ENCODE results near the gene ANKRD22. TPM values are rescaled to one million over a fixed set of nuclear protein-coding genes. Genes with fewer than 3 reads are reported as not detected.

ANKRD22 gene
- total and polyA plus RNA-seq, 2 donors (not counting 1 experiment from before 2014, with no cell fraction given): 0.09 TPM; not detected in 1

GRCh38 chr10:88813200-88813599 is 38.4 kb downstream of the ANKRD22 start:
- POLR2A ChIA-PET: no interaction called here
- DNase-seq (no peak), ATAC-seq (ENCODE audit: low read depth) (no peak)
- H3K27me3 Mint-ChIP-seq: peaks cover 13% of the 10 kb centered on the region
- no peak for TF ChIP-seq EZH2 (IDR thresholded peaks at IDR 0.05; ENCODE audit: borderline replicate concordance, insufficient read depth, low read depth, low read length, poor library complexity, severe bottlenecking)
- TF ChIP-seq, protein P1, sequence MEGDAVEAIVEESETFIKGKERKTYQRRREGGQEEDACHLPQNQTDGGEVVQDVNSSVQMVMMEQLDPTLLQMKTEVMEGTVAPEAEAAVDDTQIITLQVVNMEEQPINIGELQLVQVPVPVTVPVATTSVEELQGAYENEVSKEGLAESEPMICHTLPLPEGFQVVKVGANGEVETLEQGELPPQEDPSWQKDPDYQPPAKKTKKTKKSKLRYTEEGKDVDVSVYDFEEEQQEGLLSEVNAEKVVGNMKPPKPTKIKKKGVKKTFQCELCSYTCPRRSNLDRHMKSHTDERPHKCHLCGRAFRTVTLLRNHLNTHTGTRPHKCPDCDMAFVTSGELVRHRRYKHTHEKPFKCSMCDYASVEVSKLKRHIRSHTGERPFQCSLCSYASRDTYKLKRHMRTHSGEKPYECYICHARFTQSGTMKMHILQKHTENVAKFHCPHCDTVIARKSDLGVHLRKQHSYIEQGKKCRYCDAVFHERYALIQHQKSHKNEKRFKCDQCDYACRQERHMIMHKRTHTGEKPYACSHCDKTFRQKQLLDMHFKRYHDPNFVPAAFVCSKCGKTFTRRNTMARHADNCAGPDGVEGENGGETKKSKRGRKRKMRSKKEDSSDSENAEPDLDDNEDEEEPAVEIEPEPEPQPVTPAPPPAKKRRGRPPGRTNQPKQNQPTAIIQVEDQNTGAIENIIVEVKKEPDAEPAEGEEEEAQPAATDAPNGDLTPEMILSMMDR (IDR thresholded peaks at IDR 0.05): no peak
- H3K9me3 Mint-ChIP-seq (ENCODE audit: insufficient read depth): no peaks in the 10 kb centered on the region
- WGBS (ENCODE audit: insufficient coverage): 88% methylated on average over 1 of the region's 6 CpGs
- Histone ChIP-seq H3K36me3 (replicated peaks in 1 of 2; ENCODE audit: control extremely low read depth in 1 of 2, control insufficient read depth in 1 of 2, extremely low read depth in 1 of 2, insufficient read depth in 2 of 2, low read length in 1 of 2) (no peaks in the 10 kb centered on the region), H3K9me3 (ENCODE audit: control extremely low read depth in 1 of 3, control insufficient read depth in 2 of 3, insufficient read depth in 1 of 3, low read length in 2 of 3) (no peaks in the 10 kb centered on the region), H3K4me2 (replicated peaks; ENCODE audit: low read depth, low read length, poor library complexity, severe bottlenecking) (no peak overlapping the region), H3K27me3 (replicated peaks in 1 of 4; ENCODE audit: control extremely low read depth in 1 of 4, control insufficient read depth in 3 of 4, insufficient read depth in 4 of 4, low read length in 3 of 4) (no peaks in the 10 kb centered on the region), H3K27ac (ENCODE audit: low read length in 2 of 2) (no peak overlapping the region), H2AFZ (ENCODE audit: insufficient read depth, low read depth, low read length, poor library complexity, severe bottlenecking) (no peak overlapping the region), H3K79me2 (ENCODE audit: control insufficient read depth, insufficient read depth, low read length) (no peaks in the 10 kb centered on the region), H3K4me1 (ENCODE audit: control insufficient read depth in 2 of 2, insufficient read depth in 2 of 2, low read length in 2 of 2) (no peaks in the 10 kb centered on the region), H3K9ac (ENCODE audit: low read length) (no peak overlapping the region), H4K20me1 (ENCODE audit: control insufficient read depth, insufficient read depth, low read length, poor library complexity, severe bottlenecking) (no peaks in the 10 kb centered on the region), H3K4me3 (ENCODE audit: control extremely low read depth in 1 of 5, extremely low read depth in 1 of 5, insufficient read depth in 1 of 5, low read depth in 2 of 5, low read length in 4 of 5) (no peak overlapping the region)
- intact Hi-C loops (cut with micrococcal nuclease): no loop called here
- CTCF ChIA-PET: interaction anchor here (1.0 to 1.5 kb wide), 3 partner anchors 10 to 122 kb away, joined by 3 to 8 read pairs (median 3); no protein-coding TSS in a partner anchor
- H3K27ac Mint-ChIP-seq: no peak overlapping the region
- H3K4me1 Mint-ChIP-seq: no peaks in the 10 kb centered on the region
- no peak overlapping the region for H3K4me3 Mint-ChIP-seq

DNA sequence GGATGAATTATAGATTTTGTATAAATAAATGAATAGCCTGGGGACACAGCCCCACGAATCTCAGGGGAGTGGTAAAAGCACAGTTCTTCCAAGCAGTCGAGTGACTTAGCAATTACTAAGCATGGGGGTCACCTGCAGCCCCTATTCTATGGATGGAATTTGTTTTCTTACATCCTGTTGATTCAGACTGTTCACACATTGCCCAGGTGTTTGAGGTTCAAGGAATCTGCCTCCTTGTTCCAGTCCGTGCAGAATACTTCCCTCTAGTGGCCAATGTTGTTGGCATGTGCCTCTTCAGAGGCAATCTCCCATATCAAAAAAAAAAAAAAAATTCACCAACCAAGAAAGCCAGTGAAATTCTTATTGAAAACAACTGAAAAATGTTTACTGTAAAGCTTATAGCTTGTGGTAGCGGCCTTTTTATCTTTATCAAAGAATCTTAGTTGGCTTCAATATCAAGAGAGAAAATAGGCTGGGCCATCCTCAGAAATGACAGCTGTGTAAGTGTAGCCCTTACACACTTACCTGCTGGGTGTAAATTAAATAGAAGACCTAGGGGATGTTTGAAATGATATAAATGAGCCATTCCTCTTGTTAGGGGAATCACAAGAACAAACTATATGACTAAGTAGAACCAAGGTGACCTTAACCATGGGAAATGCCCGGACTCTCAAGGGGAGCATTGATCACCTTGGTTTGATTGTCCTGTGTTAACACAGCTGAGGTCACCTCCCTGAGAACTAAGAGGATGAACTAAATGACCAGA is 41.3 kb downstream of the ANKRD22 start:
- H3K27me3 ChIP-seq (replicated peaks in 1 of 4; ENCODE audit: control extremely low read depth in 1 of 4, control insufficient read depth in 3 of 4, insufficient read depth in 4 of 4, low read length in 3 of 4): no peaks in the 10 kb centered on the region
- H3K9me3 Mint-ChIP-seq (ENCODE audit: insufficient read depth): no peaks in the 10 kb centered on the region
- ChIA-PET CTCF (interaction anchor here (0.6 to 3.2 kb wide), 11 partner anchors 22 to 670 kb away, joined by 3 to 15 read pairs (median 4); no protein-coding TSS in a partner anchor), POLR2A (no interaction called here)
- 60% methylated on average over 2 of the region's 5 CpGs for WGBS (ENCODE audit: insufficient coverage)
- no peak overlapping the region for H2AFZ ChIP-seq (ENCODE audit: insufficient read depth, low read depth, low read length, poor library complexity, severe bottlenecking)
- no peak overlapping the region for H3K4me2 ChIP-seq (replicated peaks; ENCODE audit: low read depth, low read length, poor library complexity, severe bottlenecking)
- peaks cover 13% of the 10 kb centered on the region for H3K27me3 Mint-ChIP-seq
- H3K9me3 ChIP-seq (ENCODE audit: control extremely low read depth in 1 of 3, control insufficient read depth in 2 of 3, insufficient read depth in 1 of 3, low read length in 2 of 3): no peaks in the 10 kb centered on the region
- no peaks in the 10 kb centered on the region for H3K79me2 ChIP-seq (ENCODE audit: control insufficient read depth, insufficient read depth, low read length)
- intact Hi-C loops (cut with micrococcal nuclease): loop anchor here (1.0 kb wide), 1 partner anchor 122 kb away; no protein-coding TSS in a partner anchor
- no peak overlapping the region for H3K27ac Mint-ChIP-seq
- no peaks in the 10 kb centered on the region for H4K20me1 ChIP-seq (ENCODE audit: control insufficient read depth, insufficient read depth, low read length, poor library complexity, severe bottlenecking)
- no peak overlapping the region for H3K27ac ChIP-seq (ENCODE audit: low read length in 2 of 2)
- no peaks in the 10 kb centered on the region for H3K4me1 Mint-ChIP-seq
- H3K4me1 ChIP-seq (ENCODE audit: control insufficient read depth in 2 of 2, insufficient read depth in 2 of 2, low read length in 2 of 2): no peaks in the 10 kb centered on the region
- peak; percentile 53 for DNase-seq
- no peak overlapping the region for H3K4me3 Mint-ChIP-seq
- no peaks in the 10 kb centered on the region for H3K36me3 ChIP-seq (replicated peaks in 1 of 2; ENCODE audit: control extremely low read depth in 1 of 2, control insufficient read depth in 1 of 2, extremely low read depth in 1 of 2, insufficient read depth in 2 of 2, low read length in 1 of 2)
- H3K9ac ChIP-seq (ENCODE audit: low read length): no peak overlapping the region
- no peak overlapping the region for H3K4me3 ChIP-seq (ENCODE audit: control extremely low read depth in 1 of 5, extremely low read depth in 1 of 5, insufficient read depth in 1 of 5, low read depth in 2 of 5, low read length in 4 of 5)
- TF ChIP-seq EZH2 (IDR thresholded peaks at IDR 0.05; ENCODE audit: borderline replicate concordance, insufficient read depth, low read depth, low read length, poor library complexity, severe bottlenecking): no peak
- TF ChIP-seq, protein P1 (IDR thresholded peaks at IDR 0.05): peak; percentile 73
- ATAC-seq (ENCODE audit: low read depth): peak; percentile 54
